ENCODE results near the gene NBPF6.
"Not testable (repeated sequence)": the region's sequence is repeated elsewhere in the genome, so short reads cannot be mapped to it uniquely, and the experiment has no call there.

The NBPF6 gene

GRCh38 chr1:108502138-108502537 lies 52.0 kb downstream of the NBPF6 start:
- no peak for DNase-seq

DNA sequence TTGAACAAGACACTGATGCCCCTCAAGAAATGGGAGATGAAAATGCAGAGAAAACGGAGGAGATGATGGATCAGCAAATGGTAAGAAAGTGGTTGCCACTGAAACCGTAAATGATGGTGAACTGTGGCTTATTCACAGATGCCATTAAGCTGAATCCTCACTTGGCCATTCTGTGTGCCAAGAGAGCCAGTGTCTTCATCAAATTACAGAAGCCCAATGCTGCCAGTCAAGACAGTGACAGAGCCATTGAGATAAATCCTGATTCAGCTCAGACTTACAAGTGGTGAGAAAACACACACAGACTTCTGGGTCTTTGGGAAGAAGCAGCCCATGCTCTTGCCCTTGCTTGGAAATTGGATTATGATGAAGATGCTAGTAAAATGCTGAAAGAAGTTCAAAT lies 52.5 kb downstream of the NBPF6 start:
- DNase-seq: no peak

GRCh38 chr1:108503062-108503733 lies 53.1 kb downstream of the NBPF6 start:
- no peak for DNase-seq

- DNase-seq: no peak
Observed at GRCh38 chr1:108504447-108504846, 54.3 kb downstream of the NBPF6 start.

DNA sequence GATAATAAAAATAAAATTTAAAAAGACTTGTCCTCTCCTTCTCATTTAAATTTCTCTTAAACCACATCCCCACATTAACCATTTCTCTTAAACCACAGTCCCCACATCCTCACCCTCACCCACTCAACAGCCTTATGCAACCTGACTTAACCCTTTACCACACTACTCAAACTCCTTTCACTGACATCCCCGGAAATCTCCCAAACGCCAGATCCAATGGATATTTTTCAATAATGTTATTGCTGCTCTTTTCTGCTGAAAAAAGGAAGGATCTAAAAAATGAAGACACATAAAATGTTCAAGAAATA lies 55.6 kb downstream of the NBPF6 start:
- no peak for DNase-seq

- DNase-seq: no peak
Observed at GRCh38 chr1:108511764-108512163, 61.6 kb downstream of the NBPF6 start.

DNA sequence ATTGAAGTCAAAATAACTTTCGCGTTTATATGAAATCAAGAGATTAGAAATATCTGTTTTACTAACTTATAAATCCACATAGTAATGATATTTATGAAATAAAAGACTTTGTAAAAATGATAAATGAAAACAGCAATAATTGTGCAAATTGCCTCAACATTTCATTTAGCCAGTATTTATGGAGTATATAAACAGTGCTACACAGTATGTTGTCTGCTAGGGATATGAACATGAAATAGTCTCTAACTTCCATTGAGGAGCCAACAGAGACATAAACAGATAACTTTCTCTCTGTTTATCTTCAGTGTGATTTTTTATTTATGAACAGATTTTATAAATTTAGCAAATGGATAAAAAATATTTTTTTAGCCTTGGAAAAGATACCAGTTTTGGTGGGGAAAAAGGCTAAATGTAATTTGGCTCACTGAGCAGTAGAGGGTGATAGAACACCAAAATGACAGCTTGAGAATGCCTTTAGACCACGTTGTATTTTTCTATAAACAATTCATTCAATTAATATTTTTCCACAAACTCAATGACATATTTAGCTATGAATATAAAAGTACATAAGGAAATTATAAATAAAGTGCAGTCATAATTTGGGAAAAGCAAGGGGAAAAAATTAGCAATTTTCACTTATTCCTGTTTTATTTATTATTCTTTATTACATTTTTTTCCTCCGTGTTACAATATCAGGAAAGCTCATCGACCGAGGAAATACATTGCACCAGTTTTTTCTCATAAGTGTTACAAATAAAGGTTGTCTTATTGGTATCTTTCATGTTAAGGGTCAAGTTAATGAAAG lies 62.3 kb downstream of the NBPF6 start:
- peak; percentile 31 for DNase-seq

DNA sequence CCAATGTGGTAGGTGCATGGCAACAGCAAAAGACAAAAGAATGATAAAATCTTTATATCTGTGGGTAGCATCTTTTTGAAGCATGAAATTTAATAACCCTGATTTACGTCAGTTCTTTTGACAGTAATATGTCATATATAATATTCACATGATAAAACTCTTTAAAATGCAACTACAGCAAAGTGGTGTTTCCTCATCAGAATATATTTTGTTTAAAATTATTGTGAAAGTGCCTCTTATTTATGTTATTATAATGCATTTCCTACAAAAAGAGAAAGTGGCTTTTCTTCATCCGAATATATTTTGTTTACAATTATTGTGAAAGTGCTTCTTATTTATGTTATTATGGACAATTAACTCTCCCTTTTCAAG lies 62.9 kb downstream of the NBPF6 start:
- no peak for DNase-seq

- DNase-seq: not testable (repeated sequence)
Observed at GRCh38 chr1:108513914-108514313, 63.8 kb downstream of the NBPF6 start.

- not testable (repeated sequence) for DNase-seq
Observed at GRCh38 chr1:108517301-108517897, 67.3 kb downstream of the NBPF6 start.
